Measurements from ENCODE around the gene MYL10.
"Not testable (repeated sequence)": the region's sequence is repeated elsewhere in the genome, so short reads cannot be mapped to it uniquely, and the experiment has no call there.

MYL10 gene

GRCh38 chr7:101651112-101651511 lies 22.0 kb upstream of the MYL10 start:
- DNase-seq (ENCODE audit: low read depth) = no peak

GRCh38 chr7:101650579-101651081 lies 21.5 kb upstream of the MYL10 start:
- DNase-seq (ENCODE audit: low read depth) = peak; percentile 51

- DNase-seq (ENCODE audit: low read depth) = not testable (repeated sequence)
These were observed 18.8 kb upstream of the MYL10 start for GRCh38 chr7:101647876-101648275.

GRCh38 chr7:101645951-101646350 lies 16.9 kb upstream of the MYL10 start:
- DNase-seq (ENCODE audit: low read depth) = no peak

GRCh38 chr7:101644879-101645278 lies 15.8 kb upstream of the MYL10 start:
- DNase-seq (ENCODE audit: low read depth) = no peak

GRCh38 chr7:101639127-101639526 lies 10.0 kb upstream of the MYL10 start:
- DNase-seq (ENCODE audit: low read depth) = not testable (repeated sequence)

GRCh38 chr7:101636822-101637623 lies 7.9 kb upstream of the MYL10 start:
- peak; percentile 56 for DNase-seq (ENCODE audit: low read depth)

GRCh38 chr7:101635484-101635883 lies 6.4 kb upstream of the MYL10 start:
- DNase-seq (ENCODE audit: low read depth) = peak; percentile 40

GRCh38 chr7:101634196-101634717 lies 5.2 kb upstream of the MYL10 start:
- DNase-seq (ENCODE audit: low read depth) = peak; percentile 59

- no peak for DNase-seq (ENCODE audit: low read depth)
These were observed 4.4 kb upstream of the MYL10 start for GRCh38 chr7:101633511-101633910.

- no peak for DNase-seq (ENCODE audit: low read depth)
These were observed 3.5 kb upstream of the MYL10 start for GRCh38 chr7:101632641-101633040.

GRCh38 chr7:101631224-101631714 lies 2.2 kb upstream of the MYL10 start:
- peak; percentile 51 for DNase-seq (ENCODE audit: low read depth)

- DNase-seq (ENCODE audit: low read depth) = peak; percentile 83
These were observed 1.5 kb upstream of the MYL10 start for GRCh38 chr7:101630591-101630990.

- no peak for DNase-seq (ENCODE audit: low read depth)
These were observed 574 bp downstream of the MYL10 start for GRCh38 chr7:101628522-101628921.

GRCh38 chr7:101626758-101627157 lies 2.3 kb downstream of the MYL10 start:
- no peak for DNase-seq (ENCODE audit: low read depth)

- DNase-seq (ENCODE audit: low read depth) = no peak
These were observed 2.9 kb downstream of the MYL10 start for GRCh38 chr7:101626069-101626671.

- DNase-seq (ENCODE audit: low read depth) = peak; percentile 48
These were observed 3.9 kb downstream of the MYL10 start for GRCh38 chr7:101625031-101625791.

GRCh38 chr7:101624246-101625001 lies 4.7 kb downstream of the MYL10 start:
- DNase-seq (ENCODE audit: low read depth) = peak; percentile 54

GRCh38 chr7:101622609-101623173 lies 6.4 kb downstream of the MYL10 start:
- DNase-seq (ENCODE audit: low read depth) = no peak

GRCh38 chr7:101620991-101621390 lies 8.1 kb downstream of the MYL10 start:
- DNase-seq (ENCODE audit: low read depth) = no peak

- no peak for DNase-seq (ENCODE audit: low read depth)
These were observed 8.7 kb downstream of the MYL10 start for GRCh38 chr7:101620395-101620794.
